ENCODE results near the gene MBTD1.

Gene MBTD1

DNA sequence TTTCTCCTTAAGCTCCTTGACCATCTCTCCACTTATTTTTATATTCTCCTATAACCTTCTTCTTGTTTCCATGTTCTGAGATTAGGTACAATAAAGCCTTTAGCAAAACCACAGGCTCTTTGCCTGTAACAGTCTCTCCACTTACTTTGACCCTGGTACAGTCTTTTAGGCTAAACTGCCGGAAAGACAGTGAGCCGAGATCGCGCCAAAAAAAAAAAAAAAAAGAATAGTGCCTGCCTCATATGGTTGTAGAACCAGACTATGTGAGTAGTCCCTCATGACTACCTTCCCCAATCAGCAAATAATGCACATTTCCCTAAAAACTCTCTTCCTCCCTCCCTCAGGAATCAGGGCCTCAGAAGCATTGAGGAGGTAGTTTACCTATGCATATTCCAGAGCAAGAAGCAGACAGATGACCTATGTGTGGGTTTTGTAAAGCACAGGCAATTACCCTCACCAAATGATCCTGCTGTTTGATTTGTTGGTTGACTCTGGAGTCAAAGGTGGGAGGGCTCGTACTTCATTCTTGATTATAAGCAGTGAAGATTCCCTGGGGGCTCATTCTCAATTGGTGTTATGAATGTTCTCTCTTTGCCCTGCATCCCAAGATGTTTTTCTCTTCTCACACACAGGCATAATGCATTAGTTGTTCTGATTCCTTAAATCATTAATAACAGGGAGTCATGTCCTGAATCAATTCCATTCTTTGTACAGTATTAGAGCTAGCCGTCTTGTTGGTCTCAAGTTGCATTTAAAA is 115.4 kb downstream of the MBTD1 start:
- DNase-seq (ENCODE audit: low read depth), result no peak

- no peak for DNase-seq (ENCODE audit: low read depth)
Observed at GRCh38 chr17:51142597-51142996, 117.3 kb downstream of the MBTD1 start.

DNA sequence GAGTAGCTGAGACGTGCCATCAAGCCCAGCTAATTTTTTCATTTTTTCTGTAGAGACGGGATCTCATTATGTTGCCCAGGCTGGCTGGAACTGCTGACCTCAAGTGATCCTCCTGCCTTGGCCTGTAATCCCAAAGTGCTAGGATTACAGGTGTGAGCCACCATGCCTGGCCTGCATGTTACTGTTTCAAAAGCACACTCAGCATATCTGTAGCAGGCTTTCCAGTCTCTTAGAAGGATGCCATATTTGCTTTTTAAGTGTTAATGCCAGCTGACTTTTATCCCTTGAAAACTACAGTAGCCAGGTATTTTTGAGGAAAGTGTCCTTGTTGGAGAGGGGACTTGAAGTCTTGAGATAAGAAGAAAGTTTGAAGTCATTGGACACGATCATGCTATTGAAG is 123.9 kb downstream of the MBTD1 start:
- DNase-seq (ENCODE audit: low read depth), result no peak

DNA sequence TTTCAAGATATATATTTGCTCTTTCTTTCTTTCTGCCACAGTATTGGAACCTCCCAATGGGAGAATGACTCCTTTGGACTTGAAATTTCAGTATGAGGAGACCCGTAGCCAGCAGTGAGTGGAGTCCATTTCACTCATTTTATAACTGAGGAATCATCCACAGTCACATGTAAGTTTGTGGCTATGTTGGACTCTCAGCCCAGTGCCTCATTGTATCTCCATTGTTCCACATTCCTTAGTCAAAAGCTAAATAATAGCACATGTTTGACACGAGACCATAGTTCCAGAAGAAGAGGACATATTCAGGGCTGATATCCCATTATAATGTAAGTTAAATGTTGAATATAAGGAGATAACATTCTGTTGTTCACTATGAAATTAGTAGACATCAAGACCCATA is 126.5 kb downstream of the MBTD1 start:
- no peak for DNase-seq (ENCODE audit: low read depth)

- no peak for DNase-seq (ENCODE audit: low read depth)
Observed at GRCh38 chr17:51132964-51133319, 126.9 kb downstream of the MBTD1 start.

DNA sequence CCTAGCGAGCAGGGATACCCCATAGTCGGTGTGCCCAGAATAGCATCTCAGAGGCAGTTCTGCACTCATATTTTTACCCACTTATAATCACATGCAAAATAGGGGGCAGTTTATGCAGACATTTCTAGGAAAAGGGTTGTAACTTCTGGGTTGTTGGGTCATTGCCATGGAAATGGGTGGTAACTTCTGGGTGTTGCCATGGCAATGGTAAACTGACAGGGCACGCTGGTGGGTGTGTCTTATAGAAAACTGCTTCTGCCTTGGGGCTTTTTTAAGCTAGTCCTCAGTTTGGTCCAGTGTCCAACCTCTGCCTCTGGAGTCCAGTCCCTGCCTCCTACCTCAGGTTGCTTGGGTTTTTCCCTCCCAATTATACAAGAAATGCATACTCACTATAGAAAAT is 131.8 kb downstream of the MBTD1 start:
- no peak for DNase-seq (ENCODE audit: low read depth)
